Activated CD4-positive, alpha-beta T cell treated with anti-CD3 and anti-CD28 coated beads, Interleukin-10, Interleukin-2, amounts not matched to agents 100 ng/mL and 50 ng/mL, durations not matched to agents 16 hours and 8 hours (primary cell): ENCODE results near the gene MYO9B.

Source experiments
- DNase-seq: peaks from one replicate; pipeline ENCODE4 v3.0.0-alpha.2; 2020

MYO9B gene, protein sequence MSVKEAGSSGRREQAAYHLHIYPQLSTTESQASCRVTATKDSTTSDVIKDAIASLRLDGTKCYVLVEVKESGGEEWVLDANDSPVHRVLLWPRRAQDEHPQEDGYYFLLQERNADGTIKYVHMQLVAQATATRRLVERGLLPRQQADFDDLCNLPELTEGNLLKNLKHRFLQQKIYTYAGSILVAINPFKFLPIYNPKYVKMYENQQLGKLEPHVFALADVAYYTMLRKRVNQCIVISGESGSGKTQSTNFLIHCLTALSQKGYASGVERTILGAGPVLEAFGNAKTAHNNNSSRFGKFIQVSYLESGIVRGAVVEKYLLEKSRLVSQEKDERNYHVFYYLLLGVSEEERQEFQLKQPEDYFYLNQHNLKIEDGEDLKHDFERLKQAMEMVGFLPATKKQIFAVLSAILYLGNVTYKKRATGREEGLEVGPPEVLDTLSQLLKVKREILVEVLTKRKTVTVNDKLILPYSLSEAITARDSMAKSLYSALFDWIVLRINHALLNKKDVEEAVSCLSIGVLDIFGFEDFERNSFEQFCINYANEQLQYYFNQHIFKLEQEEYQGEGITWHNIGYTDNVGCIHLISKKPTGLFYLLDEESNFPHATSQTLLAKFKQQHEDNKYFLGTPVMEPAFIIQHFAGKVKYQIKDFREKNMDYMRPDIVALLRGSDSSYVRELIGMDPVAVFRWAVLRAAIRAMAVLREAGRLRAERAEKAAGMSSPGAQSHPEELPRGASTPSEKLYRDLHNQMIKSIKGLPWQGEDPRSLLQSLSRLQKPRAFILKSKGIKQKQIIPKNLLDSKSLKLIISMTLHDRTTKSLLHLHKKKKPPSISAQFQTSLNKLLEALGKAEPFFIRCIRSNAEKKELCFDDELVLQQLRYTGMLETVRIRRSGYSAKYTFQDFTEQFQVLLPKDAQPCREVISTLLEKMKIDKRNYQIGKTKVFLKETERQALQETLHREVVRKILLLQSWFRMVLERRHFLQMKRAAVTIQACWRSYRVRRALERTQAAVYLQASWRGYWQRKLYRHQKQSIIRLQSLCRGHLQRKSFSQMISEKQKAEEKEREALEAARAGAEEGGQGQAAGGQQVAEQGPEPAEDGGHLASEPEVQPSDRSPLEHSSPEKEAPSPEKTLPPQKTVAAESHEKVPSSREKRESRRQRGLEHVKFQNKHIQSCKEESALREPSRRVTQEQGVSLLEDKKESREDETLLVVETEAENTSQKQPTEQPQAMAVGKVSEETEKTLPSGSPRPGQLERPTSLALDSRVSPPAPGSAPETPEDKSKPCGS (N-terminal part only)

GRCh38 chr19:17075035-17075863 lies at the start of gene MYO9B, which contains the start of gene HAUS8:
Gene MYO9B, plus strand, starts transcription at chr19:17075777. Its CDS starts 25,941 bp downstream, at chr19:17101718.
Gene HAUS8, minus strand, starts transcription at chr19:17075452. Its CDS starts 30 bp downstream, at chr19:17075422.
- peak; percentile 100 for DNase-seq

GRCh38 chr19:17025991-17026658 lies 49.5 kb upstream of the MYO9B start:
- DNase-seq, result no peak

- no peak for DNase-seq
Measured at GRCh38 chr19:17026706-17027534, 48.7 kb upstream of the MYO9B start, which contains the start of gene CPAMD8. Gene CPAMD8, minus strand, starts transcription at chr19:17026810. Its CDS starts 168 bp downstream, at chr19:17026642.

- DNase-seq, result no peak
Measured at GRCh38 chr19:17027535-17027975, 48.0 kb upstream of the MYO9B start.

- DNase-seq, result no peak
Measured at GRCh38 chr19:17031741-17032140, 43.8 kb upstream of the MYO9B start.

- DNase-seq, result no peak
Measured at GRCh38 chr19:17035842-17036424, 39.6 kb upstream of the MYO9B start.

DNA sequence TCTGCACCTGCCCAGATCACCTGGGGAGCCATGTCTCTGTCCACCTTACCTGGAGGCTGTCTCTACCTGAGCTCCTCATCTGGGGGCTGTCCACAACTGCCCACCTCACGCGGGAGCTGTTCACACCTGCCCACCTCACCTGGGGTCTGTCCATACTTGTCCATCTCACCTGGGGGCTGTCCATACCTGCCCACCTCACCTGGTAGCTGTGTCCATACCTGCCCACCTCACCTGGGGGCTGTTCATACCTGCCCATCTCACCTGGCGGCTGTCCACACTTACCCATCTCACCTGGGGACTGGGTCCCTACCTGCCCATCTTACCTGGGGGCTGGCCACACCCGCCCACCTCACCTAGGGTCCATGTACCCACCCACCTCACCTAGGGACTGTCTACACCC lies 38.9 kb upstream of the MYO9B start:
- no peak for DNase-seq

DNA sequence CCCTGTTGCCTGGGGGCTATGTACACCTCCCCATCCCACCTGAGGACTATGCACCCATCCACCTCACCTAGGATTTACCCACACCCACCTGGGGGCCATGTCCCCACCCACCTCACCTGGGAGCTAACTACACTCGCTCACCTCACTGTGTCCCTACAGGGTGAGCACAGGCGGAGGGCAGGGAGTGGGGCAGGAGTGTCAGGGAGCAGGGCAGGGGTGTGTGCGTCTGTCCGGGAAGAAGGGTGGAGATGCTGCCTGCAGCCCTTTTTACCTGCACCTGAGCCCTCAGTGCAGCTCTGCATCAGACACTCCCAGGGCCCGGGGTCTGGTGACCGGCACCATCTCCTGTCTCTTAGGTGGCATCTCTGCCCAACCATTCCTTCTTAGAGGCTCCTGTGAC lies 38.4 kb upstream of the MYO9B start:
- DNase-seq, result no peak

GRCh38 chr19:17037966-17038500 lies 37.5 kb upstream of the MYO9B start:
- DNase-seq, result no peak

DNA sequence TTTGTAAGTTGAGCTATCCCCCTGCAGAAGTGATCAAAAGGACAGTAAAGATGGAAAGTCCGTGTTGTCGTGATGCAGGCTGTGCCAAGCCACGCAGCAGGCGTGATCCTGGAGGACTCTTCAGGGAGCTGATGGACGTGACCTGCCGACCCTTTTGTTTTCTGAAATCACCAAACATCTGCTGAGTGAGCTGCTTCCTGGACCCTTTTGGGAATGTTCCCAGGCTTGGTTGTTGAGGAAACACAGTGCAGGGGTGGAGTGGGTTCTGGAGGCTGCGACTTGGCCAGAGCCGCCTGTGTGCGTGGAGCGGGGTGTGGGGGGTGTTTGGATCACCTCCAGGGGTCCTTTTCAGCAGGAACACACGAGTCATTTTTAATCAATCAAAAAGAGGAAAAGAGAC lies 33.6 kb upstream of the MYO9B start:
- no peak for DNase-seq

DNA sequence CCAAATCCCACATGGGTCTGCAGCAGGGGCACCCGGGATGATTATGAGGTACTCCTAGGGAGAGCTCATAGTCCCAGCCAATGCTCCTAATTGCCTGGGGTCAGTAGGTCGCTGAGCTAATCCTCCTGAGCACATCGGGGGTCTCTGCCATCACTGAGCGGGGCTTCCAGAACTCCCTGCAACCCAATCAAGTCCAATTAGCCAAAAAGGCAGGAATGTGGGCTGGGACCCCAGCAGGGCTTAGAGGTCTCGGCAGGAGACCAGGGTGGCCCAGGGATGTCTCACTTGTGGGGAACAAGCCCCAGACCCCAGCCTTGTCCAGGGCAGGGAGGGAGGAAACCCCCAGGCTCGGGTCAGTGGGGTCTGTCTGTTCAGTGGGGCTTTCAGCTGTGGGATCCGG lies 31.8 kb upstream of the MYO9B start:
- no peak for DNase-seq

DNA sequence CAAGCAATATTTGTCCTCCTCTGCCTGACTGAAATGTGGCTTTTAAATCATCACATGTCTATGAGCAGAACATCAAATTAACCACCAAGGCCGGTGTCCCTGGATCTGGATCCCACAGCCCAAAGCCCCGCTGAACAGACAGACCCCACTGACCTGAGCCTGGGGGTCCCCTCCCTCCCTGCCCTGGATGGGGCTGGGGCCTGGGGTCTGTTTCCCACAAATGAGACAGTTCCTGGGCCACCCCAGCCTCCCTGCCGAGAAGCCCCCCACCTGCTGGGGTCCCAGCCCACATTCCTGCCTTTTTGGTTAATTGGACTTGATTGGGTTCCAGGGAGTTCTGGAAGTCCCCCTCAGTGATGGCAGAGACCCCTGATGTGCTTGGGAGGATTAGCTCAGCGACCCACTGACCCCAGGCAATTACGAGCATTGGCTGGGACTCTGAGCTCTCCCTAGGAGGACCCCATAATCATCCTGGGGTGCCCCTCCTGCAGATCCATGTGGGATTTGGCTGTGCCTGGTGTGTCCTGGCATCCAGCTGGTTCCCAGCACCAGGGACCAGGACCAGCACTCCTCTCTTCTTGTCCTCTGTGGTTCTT lies 29.6 kb upstream of the MYO9B start:
- DNase-seq, result no peak

DNA sequence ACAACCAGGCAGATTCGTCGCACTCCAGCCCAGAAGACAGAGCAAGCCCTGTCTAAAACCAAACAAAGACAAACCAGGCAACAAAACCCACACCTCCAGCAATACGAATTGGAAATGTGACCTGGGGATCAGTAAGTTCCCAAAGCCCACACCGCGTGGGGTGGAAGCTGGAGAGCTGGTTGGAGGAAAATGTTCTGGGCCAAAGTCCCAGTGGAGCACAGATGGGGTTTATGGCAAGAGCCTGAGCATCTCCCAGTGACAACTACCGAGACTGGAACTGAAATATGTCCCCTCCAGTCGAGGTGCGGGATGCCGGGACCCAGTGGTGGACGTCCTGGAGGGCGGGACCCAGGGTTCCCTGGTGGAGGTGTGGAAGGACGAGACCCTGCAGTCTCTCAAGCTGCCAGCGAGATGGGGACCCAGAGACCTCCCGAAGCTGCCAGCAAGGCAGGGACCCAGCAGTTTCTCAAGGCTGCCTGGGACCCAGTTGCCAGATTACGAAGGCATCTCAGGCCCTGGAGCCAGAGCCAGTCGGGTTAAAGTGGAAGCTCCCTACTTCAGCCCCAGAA lies 26.6 kb upstream of the MYO9B start:
- no peak for DNase-seq

DNA sequence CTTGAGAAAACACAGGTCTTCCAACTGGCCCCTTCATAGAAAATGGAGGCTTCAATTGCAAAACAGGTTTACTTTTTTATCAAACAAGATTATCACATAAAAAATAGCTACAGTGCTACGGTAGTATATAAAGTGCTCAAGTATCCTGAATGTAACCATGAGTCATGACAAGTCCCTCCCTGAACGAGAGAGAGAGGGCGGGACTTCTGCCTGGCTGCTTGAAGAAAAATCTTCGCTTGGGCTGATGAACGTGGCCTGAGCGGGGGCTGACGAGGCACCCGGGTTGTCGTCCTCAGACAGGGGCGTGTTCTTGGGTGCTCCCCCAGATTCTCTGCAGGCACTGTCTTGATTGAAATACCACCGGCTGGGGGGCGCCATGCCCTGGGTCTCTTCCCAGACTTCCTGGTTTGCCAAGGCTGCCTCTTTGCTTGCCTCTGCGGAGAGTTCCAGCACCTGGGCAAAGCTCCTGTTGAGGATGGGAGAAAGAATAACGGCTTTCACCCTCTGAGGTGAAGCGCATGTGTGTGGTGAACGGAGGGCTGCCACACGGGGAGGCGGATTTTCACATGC lies 25.8 kb upstream of the MYO9B start:
- DNase-seq, result no peak

DNA sequence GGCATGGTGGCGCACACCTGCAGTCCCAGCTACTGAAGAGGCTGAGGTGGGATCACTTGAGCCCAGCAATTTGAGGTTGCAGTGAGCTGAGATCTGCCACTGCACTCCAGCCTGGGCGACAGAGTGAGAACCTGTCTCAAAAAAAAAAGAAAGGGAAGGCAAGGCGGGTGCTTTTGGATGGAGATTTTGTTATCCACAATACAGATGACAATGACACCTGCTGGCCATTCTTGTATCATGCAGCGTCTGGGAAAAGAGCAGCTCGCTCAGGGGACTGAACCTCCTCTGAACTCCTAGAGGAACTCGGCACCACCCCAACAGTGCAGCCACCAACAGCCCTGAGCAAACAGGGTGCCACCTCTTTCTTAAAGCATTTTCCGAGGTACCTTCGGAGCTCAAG lies 23.1 kb upstream of the MYO9B start:
- no peak for DNase-seq

DNA sequence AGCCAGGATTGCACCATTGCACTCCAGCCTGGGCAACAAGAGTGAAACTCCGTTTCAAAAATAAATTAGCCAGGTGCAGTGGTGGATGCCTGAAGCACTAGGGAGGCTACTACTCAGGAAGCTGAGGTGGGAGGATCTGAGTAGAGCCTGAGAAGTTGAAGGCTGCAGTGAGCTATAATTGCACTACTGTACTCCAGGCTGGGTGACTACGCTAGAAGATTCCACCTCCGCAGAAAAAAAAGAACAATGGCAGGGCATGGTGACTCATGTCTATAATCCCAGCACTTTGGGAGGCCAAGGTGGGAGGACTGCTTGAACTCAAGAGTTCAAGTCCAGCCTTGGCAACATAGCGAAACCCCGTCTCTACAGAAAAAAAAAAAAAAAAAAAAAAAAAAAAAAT lies 20.8 kb upstream of the MYO9B start:
- DNase-seq, result no peak

DNA sequence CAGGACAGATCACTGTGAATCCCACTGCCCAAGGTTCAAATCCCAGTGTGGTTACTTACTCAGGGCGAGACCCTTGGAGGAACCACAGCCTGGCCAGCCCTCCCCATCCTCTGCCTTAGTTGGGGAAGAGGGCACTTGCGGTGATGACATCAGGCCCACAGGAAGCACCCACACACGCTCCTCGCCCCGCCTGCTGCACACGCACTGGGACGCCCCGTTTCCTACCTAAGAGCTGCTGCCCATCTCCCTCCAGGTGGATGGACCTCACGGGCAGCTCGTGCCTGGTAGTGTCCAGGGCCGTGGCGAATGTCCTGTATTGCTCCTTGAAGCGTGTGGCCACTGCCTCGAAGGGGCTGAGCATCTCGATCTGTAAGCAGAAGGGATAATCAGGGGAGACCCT lies 19.9 kb upstream of the MYO9B start:
- no peak for DNase-seq

GRCh38 chr19:17058236-17058635 lies 17.3 kb upstream of the MYO9B start:
- DNase-seq, result no peak

DNA sequence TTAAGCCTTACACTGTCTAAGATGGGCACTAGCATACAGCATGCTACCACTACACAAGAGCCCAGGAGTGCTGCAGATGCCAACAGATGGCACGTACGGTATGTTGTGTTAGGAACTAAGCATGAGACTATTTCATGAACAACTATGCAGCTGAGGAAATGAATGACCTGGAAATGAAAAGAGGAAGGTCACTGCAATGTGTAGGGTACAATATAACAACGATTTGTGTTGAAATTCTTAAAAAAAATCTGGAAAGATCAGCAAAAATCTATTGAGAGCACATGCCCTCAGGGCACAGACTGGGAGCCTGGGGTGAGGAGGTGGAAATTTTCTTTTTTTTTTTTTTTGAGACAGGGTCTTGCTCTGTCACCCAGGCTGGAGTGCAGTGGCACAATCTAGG lies 14.8 kb upstream of the MYO9B start:
- DNase-seq, result no peak
